ENCODE measurements around the gene RABEP1.

- TF ChIP-seq CTCF (IDR thresholded peaks at IDR 0.05) (no peak), EZH2phosphoT487 (IDR thresholded peaks at IDR 0.05) (no peak)
Measured at GRCh38 chr17:5355421-5356129, 73.5 kb downstream of the RABEP1 start.

Measured in neural progenitor cell (in vitro differentiated cells).